ENCODE data around the gene CAV3.

The CAV3 gene

GRCh38 chr3:8734908-8735307 is 1.3 kb downstream of the CAV3 start:
- DNase-seq (ENCODE audit: low read depth, low spot score): no peak

- DNase-seq (ENCODE audit: low read depth, low spot score): no peak
Measured at GRCh38 chr3:8736436-8736835, 2.8 kb downstream of the CAV3 start.

GRCh38 chr3:8737301-8737700 is 3.7 kb downstream of the CAV3 start:
- no peak for DNase-seq (ENCODE audit: low read depth, low spot score)

DNA sequence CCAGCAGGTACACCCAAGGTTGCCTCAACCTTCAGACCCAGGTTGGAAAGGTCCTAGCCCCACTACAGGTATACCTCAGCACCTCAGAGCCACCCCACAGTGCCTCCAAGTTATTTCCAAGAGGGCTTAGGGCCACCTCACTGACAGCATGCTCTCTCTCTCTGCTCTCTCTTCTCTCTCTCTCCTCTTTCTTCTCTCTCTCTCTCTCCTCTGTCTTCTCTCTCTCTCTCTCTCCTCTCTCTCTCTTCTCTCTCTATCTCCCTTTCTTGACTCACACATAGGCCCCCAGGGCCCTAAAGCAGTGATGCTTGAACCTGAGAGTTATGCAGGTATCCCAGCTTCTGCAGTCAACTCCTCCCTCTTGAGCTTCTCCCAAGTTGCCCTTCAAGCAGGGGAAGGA is 4.2 kb downstream of the CAV3 start:
- no peak for DNase-seq (ENCODE audit: low read depth, low spot score)

- DNase-seq (ENCODE audit: low read depth, low spot score): no peak
Measured at GRCh38 chr3:8738639-8739038, 5.0 kb downstream of the CAV3 start.

- no peak for DNase-seq (ENCODE audit: low read depth, low spot score)
Measured at GRCh38 chr3:8739757-8740504, 6.3 kb downstream of the CAV3 start.

GRCh38 chr3:8741581-8742261 is 8.1 kb downstream of the CAV3 start:
- DNase-seq (ENCODE audit: low read depth, low spot score): no peak

DNA sequence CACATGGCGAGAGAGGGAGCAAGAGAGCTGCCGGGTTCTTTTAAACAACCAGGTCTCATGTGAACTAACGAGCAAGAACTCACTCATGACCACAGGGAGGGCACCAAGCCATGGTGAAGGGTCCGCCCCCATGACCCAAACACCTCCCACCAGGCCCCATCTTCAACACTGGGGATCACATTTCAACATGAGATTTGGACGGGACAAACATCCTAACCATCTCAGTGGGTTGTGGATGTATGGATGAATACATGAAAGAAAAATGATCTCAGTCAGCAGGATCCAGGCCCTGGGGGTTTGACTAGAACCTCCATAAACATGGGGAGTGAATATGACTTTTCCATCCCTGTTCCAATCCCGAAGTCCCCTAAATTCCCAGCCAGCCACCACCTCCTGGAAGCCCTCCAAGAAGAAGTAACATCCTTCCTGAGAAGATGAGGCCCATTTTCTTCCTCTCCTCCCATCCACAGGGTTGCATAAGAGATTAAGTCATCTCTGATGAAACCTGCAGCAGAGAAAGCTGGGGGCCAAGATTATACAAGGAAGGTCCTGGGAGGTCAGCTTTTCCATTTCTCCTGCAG is 9.5 kb downstream of the CAV3 start:
- no peak for DNase-seq (ENCODE audit: low read depth, low spot score)

- no peak for DNase-seq (ENCODE audit: low read depth, low spot score)
Measured at GRCh38 chr3:8743911-8744310, 10.3 kb downstream of the CAV3 start.

DNA sequence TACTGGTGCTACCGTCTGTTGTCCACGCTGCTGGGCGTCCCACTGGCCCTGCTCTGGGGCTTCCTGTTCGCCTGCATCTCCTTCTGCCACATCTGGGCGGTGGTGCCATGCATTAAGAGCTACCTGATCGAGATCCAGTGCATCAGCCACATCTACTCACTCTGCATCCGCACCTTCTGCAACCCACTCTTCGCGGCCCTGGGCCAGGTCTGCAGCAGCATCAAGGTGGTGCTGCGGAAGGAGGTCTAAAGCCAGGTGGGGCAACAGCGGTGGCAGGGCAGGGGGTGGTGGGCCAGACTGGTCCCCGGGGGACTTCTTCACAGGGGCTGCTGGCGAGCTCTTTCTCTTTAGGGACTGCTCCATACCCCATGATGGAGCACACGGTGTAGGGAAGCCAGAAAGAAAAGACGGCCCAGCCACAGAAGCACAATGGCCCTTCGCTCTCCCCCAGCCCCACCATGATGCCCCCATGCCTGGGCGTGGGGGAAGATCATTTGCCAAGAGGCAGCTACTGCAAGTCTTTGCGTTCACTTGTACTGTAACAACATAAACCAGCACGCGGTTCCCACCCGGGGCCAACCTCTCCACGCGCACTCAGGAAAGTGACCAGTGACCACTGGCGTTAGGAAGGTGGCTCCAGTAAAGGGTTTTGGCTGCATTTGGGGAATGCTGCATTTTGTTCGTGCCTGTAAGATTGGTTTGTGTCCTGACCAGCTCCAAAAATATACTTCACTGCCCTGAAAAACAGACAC is 12.2 kb downstream of the CAV3 start:
- no peak for DNase-seq (ENCODE audit: low read depth, low spot score)

DNA sequence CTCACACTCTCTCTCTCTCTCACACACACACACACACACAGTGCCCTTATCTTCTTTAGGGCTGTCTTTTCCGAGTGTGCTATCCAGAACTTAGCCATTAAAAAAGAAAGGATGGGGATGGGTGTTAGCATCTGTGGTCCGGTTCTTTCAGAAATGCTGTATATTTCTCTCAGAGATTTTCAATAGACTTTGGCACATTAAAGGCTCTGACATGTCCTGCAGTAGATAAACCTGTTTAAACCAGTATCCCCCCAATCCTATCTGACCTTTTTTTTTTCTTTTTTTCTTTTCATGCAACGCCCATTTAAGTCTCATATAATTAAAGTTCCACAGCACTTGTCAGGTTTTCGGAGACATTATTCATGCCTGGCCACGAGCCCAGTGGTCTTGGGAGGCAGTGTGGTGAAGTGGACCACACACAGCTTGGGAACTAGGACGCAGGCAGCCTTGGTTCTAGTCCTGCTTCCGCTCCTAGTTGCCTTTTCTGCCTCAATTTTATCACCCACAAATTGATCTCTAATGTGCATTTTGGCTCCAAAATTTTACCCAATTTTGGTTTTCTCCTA is 13.3 kb downstream of the CAV3 start:
- no peak for DNase-seq (ENCODE audit: low read depth, low spot score)

GRCh38 chr3:8749316-8749715 is 15.7 kb downstream of the CAV3 start:
- DNase-seq (ENCODE audit: low read depth, low spot score): no peak

GRCh38 chr3:8752832-8753231 is 19.2 kb downstream of the CAV3 start:
- DNase-seq (ENCODE audit: low read depth, low spot score): no peak

DNA sequence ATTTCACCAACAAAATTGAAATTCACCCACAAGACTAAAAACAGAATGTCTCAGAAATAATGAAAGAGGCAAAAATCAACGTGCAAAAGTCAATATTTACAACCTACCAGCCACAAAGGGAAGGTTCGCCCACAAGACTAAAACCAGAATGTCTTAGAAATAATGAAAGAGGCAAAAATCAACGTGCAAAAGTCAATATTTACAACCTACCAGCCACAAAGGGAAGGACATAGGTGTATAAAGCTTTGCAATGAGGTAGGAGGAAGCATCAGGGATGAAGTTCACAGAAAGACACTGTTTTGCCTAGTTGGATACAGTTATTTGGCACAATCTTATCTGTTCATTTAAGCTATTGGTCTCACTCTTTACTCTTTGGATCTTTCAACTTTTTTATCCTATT is 21.5 kb downstream of the CAV3 start:
- no peak for DNase-seq (ENCODE audit: low read depth, low spot score)

- DNase-seq (ENCODE audit: low read depth, low spot score): no peak
Measured at GRCh38 chr3:8755564-8756237, 22.1 kb downstream of the CAV3 start.

- DNase-seq (ENCODE audit: low read depth, low spot score): no peak
Measured at GRCh38 chr3:8756671-8757070, 23.1 kb downstream of the CAV3 start.

GRCh38 chr3:8757551-8758518 is 24.2 kb downstream of the CAV3 start:
- DNase-seq (ENCODE audit: low read depth, low spot score): no peak

DNA sequence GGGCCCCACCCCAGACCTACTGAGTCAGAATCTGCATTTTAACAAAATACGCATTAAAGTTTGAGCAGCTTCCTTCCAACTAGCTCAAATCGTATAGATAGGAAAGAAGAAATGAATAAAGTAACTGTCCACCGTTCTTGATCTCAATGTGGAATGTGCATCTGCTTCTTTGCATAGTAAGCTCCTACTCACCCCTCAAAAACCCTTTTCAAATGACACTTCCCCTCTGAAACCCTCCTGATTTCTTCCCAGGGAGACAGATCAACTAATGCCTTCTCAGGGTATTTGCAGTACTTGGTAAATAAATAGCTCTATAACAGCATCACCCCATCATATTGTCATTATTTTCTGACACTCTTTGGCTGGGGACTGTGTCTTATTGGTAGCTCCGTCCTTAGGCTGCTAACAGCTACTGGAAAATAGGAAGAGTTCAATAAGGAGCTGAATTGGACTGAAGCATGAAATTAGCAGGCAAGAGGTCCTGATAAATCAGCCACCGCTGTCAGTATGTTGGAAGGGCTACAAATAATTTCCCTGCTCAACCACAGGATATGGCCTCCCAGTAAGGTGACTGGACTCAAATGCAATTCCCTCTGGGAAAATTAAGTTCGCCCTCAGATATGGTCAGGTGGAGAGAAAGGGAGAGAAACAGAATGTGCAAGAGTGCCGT is 25.6 kb downstream of the CAV3 start:
- no peak for DNase-seq (ENCODE audit: low read depth, low spot score)

DNA sequence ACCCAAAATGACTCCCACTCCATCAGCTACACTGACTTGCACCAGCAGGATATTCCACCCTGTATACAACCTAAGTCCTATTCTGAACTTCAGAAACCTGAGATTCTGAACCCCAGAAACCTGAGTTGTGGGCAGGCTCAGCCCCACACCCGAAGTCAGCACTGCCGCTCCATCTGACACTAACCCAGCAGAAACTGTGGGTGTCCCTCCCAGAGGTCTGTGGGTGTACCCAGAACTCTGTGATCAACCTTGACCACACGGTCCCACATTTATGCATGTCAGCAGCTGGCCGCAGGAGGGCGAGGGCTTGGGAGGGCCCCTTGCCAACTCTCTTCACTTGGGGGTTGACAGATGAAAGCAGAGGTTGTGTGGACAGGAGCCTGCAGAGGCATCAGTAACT is 26.5 kb downstream of the CAV3 start:
- DNase-seq (ENCODE audit: low read depth, low spot score): no peak

DNA sequence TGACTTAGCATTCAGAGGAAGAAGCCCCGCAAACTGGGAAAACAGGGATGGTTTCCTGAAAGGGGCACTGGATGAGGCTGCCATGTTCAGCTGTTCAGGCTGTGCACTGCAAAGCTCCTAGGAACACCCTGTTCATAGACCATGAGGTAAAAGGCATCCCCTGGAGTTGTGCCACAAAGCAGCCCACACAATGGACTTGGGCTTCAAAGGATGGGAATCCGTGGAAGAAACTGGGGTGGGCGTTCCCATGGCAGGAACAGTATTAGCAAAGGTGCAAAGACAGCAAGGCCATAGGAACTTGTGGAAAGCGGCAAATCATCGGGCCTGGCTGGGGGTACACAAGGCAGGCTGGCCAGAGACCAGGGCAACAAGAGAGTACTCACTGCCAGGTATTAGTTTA is 26.9 kb downstream of the CAV3 start:
- DNase-seq (ENCODE audit: low read depth, low spot score): no peak
